ENCODE results near the gene RAB11A. TPM values are rescaled to one million over a fixed set of nuclear protein-coding genes. Genes with fewer than 3 reads are reported as not detected.

Gene RAB11A
- polyA plus RNA-seq (600 and 620 TPM in 2 replicates), polyA minus RNA-seq (187 and 322 TPM in 2 replicates)

- Histone ChIP-seq H3K9ac (ENCODE audit: low read length) (peak within 1 kb of the TSS; percentile 99), H3K9me2 (ENCODE audit: insufficient read depth, low read length) (no peaks in the 10 kb centered on the region), H4K20me1 (ENCODE audit: insufficient read depth) (no peaks in the 10 kb centered on the region), H3K27ac (ENCODE audit: low read length) (peak within 1 kb of the TSS; percentile 98), H2AFZ (ENCODE audit: low read depth, low read length) (peak within 1 kb of the TSS; percentile 71), H3K79me2 (replicated peaks; ENCODE audit: insufficient read depth, low read length) (peaks cover 34% of the 10 kb centered on the region), H3K4me2 (ENCODE audit: low read length) (no peak within 1 kb of the TSS), H3K4me3 (ENCODE audit: low read length) (peak within 1 kb of the TSS; percentile 97), H3F3A (ENCODE audit: insufficient read depth, low read length, poor library complexity, severe bottlenecking) (peaks cover 9% of the 10 kb centered on the region), H3K9me3 (ENCODE audit: low read length) (no peaks in the 10 kb centered on the region), H3K36me3 (ENCODE audit: insufficient read depth, low read length) (no peaks in the 10 kb centered on the region), H3K27me3 (ENCODE audit: insufficient read depth, low read depth, low read length) (no peaks in the 10 kb centered on the region)
- peak; percentile 81 for TF ChIP-seq TAF1 (IDR thresholded peaks at IDR 0.05; ENCODE audit: low read depth)
- peak; percentile 57 for TF ChIP-seq RAD21 (conservative IDR thresholded peaks at IDR 0.05)
- TF ChIP-seq EZH2 (IDR thresholded peaks at IDR 0.05; ENCODE audit: borderline replicate concordance, insufficient read depth, low read length, poor library complexity, severe bottlenecking): no peak
- TF ChIP-seq SMC3 (conservative IDR thresholded peaks at IDR 0.05; ENCODE audit: poor library complexity): peak; percentile 71
- TF ChIP-seq CTCF (IDR thresholded peaks at IDR 0.05; ENCODE audit: poor library complexity, severe bottlenecking): peak; percentile 73
- TF ChIP-seq EP300 (conservative IDR thresholded peaks at IDR 0.05; ENCODE audit: poor library complexity, severe bottlenecking): peak; percentile 78
- TF ChIP-seq REST (IDR thresholded peaks at IDR 0.05; ENCODE audit: borderline replicate concordance): peak; percentile 77
- peak; percentile 97 for TF ChIP-seq POLR2AphosphoS5 (IDR thresholded peaks at IDR 0.05)
- peak; percentile 88 for TF ChIP-seq MXI1 (conservative IDR thresholded peaks at IDR 0.05; ENCODE audit: poor library complexity, severe bottlenecking)
Observed at GRCh38 chr15:65869126-65869953, at the start of gene RAB11A. RAB11A (plus strand) TSS chr15:65869491; CDS start chr15:65869586, 95 bp downstream.

- Histone ChIP-seq H3K36me3 (ENCODE audit: insufficient read depth, low read length) (no peaks in the 10 kb centered on the region), H3K4me3 (ENCODE audit: low read length) (no peak overlapping the region), H3K27ac (ENCODE audit: low read length) (no peak overlapping the region), H2AFZ (ENCODE audit: low read depth, low read length) (no peak overlapping the region), H3K79me2 (replicated peaks; ENCODE audit: insufficient read depth, low read length) (no peaks in the 10 kb centered on the region), H3K4me2 (ENCODE audit: low read length) (no peak overlapping the region), H3K9me2 (ENCODE audit: insufficient read depth, low read length) (no peaks in the 10 kb centered on the region), H4K20me1 (ENCODE audit: insufficient read depth) (no peaks in the 10 kb centered on the region), H3F3A (ENCODE audit: insufficient read depth, low read length, poor library complexity, severe bottlenecking) (no peaks in the 10 kb centered on the region), H3K9ac (ENCODE audit: low read length) (no peak overlapping the region), H3K9me3 (ENCODE audit: low read length) (no peaks in the 10 kb centered on the region), H3K27me3 (ENCODE audit: insufficient read depth, low read depth, low read length) (no peaks in the 10 kb centered on the region)
- TF ChIP-seq CTCF (IDR thresholded peaks at IDR 0.05; ENCODE audit: poor library complexity, severe bottlenecking) (no peak), TAF1 (IDR thresholded peaks at IDR 0.05; ENCODE audit: low read depth) (no peak), SMC3 (conservative IDR thresholded peaks at IDR 0.05; ENCODE audit: poor library complexity) (no peak), MXI1 (conservative IDR thresholded peaks at IDR 0.05; ENCODE audit: poor library complexity, severe bottlenecking) (no peak), REST (IDR thresholded peaks at IDR 0.05; ENCODE audit: borderline replicate concordance) (no peak), EZH2 (IDR thresholded peaks at IDR 0.05; ENCODE audit: borderline replicate concordance, insufficient read depth, low read length, poor library complexity, severe bottlenecking) (no peak), RAD21 (conservative IDR thresholded peaks at IDR 0.05) (no peak), EP300 (conservative IDR thresholded peaks at IDR 0.05; ENCODE audit: poor library complexity, severe bottlenecking) (no peak), POLR2AphosphoS5 (IDR thresholded peaks at IDR 0.05) (no peak)
Observed at GRCh38 chr15:65819563-65819960, 49.7 kb upstream of the RAB11A start.
